GM12892 (cell line): Measurements from ENCODE around the gene IL1RAPL2.

ENCODE experiments used
- DNase-seq: peaks from one replicate; pipeline ENCODE4 v3.0.0; 2011; ENCODE audit not compliant: insufficient read length
- FAIRE-seq: peaks from 2 replicates; lab custom pipeline; 2011; peaks lifted over from hg19 to GRCh38; lab: Jason Lieb, UNC
- POLR2A ChIP-seq: IDR thresholded peaks from 2 replicates; pipeline ENCODE4 v1.6.1; 2011; ENCODE audit warnings: low read depth, low read length, control low read depth
- POLR2AphosphoS5 ChIP-seq: IDR thresholded peaks from 2 replicates; pipeline ENCODE4 v1.6.1; 2011; ENCODE audit warnings: low read depth, low read length, control low read depth
- TAF1 ChIP-seq: IDR thresholded peaks from 2 replicates; pipeline ENCODE4 v1.6.1; 2011; ENCODE audit warnings: low read depth, mild to moderate bottlenecking, control low read depth, low read length, borderline replicate concordance

The IL1RAPL2 gene

GRCh38 chrX:105463473-105463872 is 897.5 kb downstream of the IL1RAPL2 start:
- DNase-seq (no peak), FAIRE-seq (no peak)
- TF ChIP-seq POLR2A (no peak), POLR2AphosphoS5 (no peak), TAF1 (no peak)

GRCh38 chrX:105464618-105465017 is 898.6 kb downstream of the IL1RAPL2 start:
- TF ChIP-seq POLR2A: no peak
- TF ChIP-seq POLR2AphosphoS5: no peak
- TF ChIP-seq TAF1: no peak
- FAIRE-seq (no peak), DNase-seq (no peak)

GRCh38 chrX:105468741-105469140 is 902.7 kb downstream of the IL1RAPL2 start:
- no peak for TF ChIP-seq POLR2AphosphoS5
- no peak for TF ChIP-seq POLR2A
- TF ChIP-seq TAF1: no peak
- no peak for FAIRE-seq
- DNase-seq: no peak

- DNase-seq: no peak
- no peak for FAIRE-seq
- no peak for TF ChIP-seq POLR2AphosphoS5
- no peak for TF ChIP-seq POLR2A
- TF ChIP-seq TAF1: no peak
Observed at GRCh38 chrX:105471597-105471996, 905.6 kb downstream of the IL1RAPL2 start.

GRCh38 chrX:105475801-105476200 is 909.8 kb downstream of the IL1RAPL2 start:
- TF ChIP-seq POLR2A (no peak), TAF1 (no peak), POLR2AphosphoS5 (no peak)
- no peak for DNase-seq

GRCh38 chrX:105477351-105477750 is 911.4 kb downstream of the IL1RAPL2 start:
- DNase-seq (no peak), FAIRE-seq (no peak)
- TF ChIP-seq POLR2A (no peak), TAF1 (no peak), POLR2AphosphoS5 (no peak)

More at GRCh38 chrX:105475801-105476200, 909.8 kb downstream of the IL1RAPL2 start:
- no peak for FAIRE-seq

GRCh38 chrX:105480646-105481310 is 914.8 kb downstream of the IL1RAPL2 start:
- DNase-seq: no peak
- FAIRE-seq: no peak
- TF ChIP-seq POLR2A (no peak), TAF1 (no peak), POLR2AphosphoS5 (no peak)

GRCh38 chrX:105483011-105483410 is 917.0 kb downstream of the IL1RAPL2 start:
- DNase-seq (no peak), FAIRE-seq (no peak)
- TF ChIP-seq POLR2A (no peak), POLR2AphosphoS5 (no peak), TAF1 (no peak)

- FAIRE-seq (no peak), DNase-seq (no peak)
- no peak for TF ChIP-seq POLR2AphosphoS5
- TF ChIP-seq POLR2A: no peak
- no peak for TF ChIP-seq TAF1
Observed at GRCh38 chrX:105488716-105489115, 922.7 kb downstream of the IL1RAPL2 start.

GRCh38 chrX:105495376-105495775 is 929.4 kb downstream of the IL1RAPL2 start:
- TF ChIP-seq POLR2AphosphoS5: no peak
- TF ChIP-seq TAF1: no peak
- TF ChIP-seq POLR2A: no peak
- FAIRE-seq (no peak), DNase-seq (no peak)

GRCh38 chrX:105502336-105502735 is 936.3 kb downstream of the IL1RAPL2 start:
- TF ChIP-seq POLR2AphosphoS5 (no peak), TAF1 (no peak), POLR2A (no peak)
- FAIRE-seq: no peak
- no peak for DNase-seq

GRCh38 chrX:105515561-105515960 is 949.6 kb downstream of the IL1RAPL2 start:
- no peak for FAIRE-seq
- TF ChIP-seq POLR2AphosphoS5: no peak
- no peak for TF ChIP-seq TAF1
- TF ChIP-seq POLR2A: no peak
- no peak for DNase-seq

- no peak for DNase-seq
- no peak for FAIRE-seq
- TF ChIP-seq POLR2AphosphoS5 (no peak), TAF1 (no peak), POLR2A (no peak)
Observed at GRCh38 chrX:105526431-105526830, 960.4 kb downstream of the IL1RAPL2 start.
